Osteocyte (in vitro differentiated cells): ENCODE data around the gene ZNF445. TPM values are rescaled to one million over a fixed set of nuclear protein-coding genes. Genes with fewer than 3 reads are reported as not detected.
"Not testable (repeated sequence)": the region's sequence is repeated elsewhere in the genome, so short reads cannot be mapped to it uniquely, and the experiment has no call there.

Source experiments
- DNase-seq: peaks from one replicate; pipeline ENCODE4 v3.0.0; 2021; ENCODE audit warnings: mixed read lengths; ENCODE audit not compliant: unreplicated experiment; ENCODE audit errors: extremely low spot score
- H3K27ac Mint-ChIP-seq: one replicate; pipeline ENCODE4 v1.8.0; 2021; ENCODE audit warnings: mild to moderate bottlenecking, mixed read lengths; ENCODE audit not compliant: unreplicated experiment
- H3K27me3 Mint-ChIP-seq: one replicate; pipeline ENCODE4 v1.8.0; 2021; ENCODE audit warnings: mixed read lengths; ENCODE audit not compliant: unreplicated experiment
- H3K36me3 Mint-ChIP-seq: one replicate; pipeline ENCODE4 v1.8.0; 2021; ENCODE audit warnings: mixed read lengths; ENCODE audit not compliant: unreplicated experiment
- H3K4me1 Mint-ChIP-seq: one replicate; pipeline ENCODE4 v1.8.0; 2021; ENCODE audit warnings: mixed read lengths; ENCODE audit not compliant: unreplicated experiment
- H3K4me3 Mint-ChIP-seq: one replicate; pipeline ENCODE4 v1.8.0; 2021; ENCODE audit warnings: mild to moderate bottlenecking, moderate library complexity, mixed read lengths; ENCODE audit not compliant: unreplicated experiment
- H3K9me3 Mint-ChIP-seq: one replicate; pipeline ENCODE4 v1.8.0; 2021; ENCODE audit warnings: mixed read lengths; ENCODE audit not compliant: unreplicated experiment
- total RNA-seq: library from RNA; stranded (reverse); gene quantifications from 2 replicates; pipeline ENCODE4 v1.2.1, GENCODE V29; 2021
- TF ChIP-seq, protein P1 (sequence below): fragments of 200-600 bp; sonication (generic); IDR thresholded peaks from 2 replicates; pipeline ENCODE4 v1.5.0; 2021; ENCODE audit warnings: antibody characterized with exemption, mild to moderate bottlenecking, moderate library complexity

ZNF445 gene
- total RNA-seq, 1 donor from 2014 or later, result 26.1 TPM

DNA sequence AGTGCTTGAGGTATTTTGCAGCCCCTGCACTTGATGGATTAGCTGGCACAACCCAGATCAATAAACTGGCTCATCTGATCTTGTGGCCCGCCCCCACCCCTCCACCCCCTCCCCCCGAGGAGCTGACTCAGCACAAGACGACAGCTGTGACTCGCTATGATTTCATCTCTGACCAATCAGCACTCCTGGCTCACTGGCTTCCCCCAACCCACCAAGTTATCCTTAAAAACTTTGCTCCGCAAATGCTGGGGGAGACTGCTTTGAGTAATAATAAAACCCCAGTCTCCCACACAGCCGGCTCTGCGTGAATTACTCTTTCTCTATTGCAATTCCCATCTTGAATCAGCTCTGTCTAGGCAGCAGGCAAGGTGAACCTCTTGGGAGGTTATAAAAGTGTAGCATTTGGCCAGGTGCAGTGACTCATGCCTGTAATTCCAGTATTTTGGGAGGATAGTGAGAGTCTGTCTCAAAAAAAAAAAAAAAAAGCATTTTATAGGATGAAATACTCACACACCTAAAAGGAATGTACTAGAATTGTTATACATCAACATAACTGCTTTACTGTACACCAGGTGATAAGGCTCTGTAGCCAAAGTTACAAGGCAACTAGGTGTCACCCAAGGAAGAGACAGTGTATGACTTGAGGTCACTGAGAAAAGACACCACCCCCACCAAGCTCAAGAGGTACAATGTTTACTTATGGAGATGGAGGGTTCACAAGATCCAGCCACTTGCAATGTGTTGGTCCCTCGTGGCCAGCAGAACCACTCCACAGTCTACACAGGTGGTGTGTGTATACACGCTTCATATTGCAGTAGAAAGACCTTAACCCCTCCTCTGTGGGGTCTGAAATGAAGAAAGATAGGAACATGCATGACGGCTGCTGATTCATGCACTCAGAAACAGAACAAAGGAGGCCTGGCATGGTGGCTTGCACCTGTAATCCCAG lies 8.6 kb downstream of the ZNF445 start:
- Mint-ChIP-seq H3K4me3 (no peak overlapping the region), H3K27ac (no peak overlapping the region), H3K27me3 (no peaks in the 10 kb centered on the region), H3K36me3 (peaks cover 22% of the 10 kb centered on the region), H3K4me1 (peaks cover 20% of the 10 kb centered on the region), H3K9me3 (no peaks in the 10 kb centered on the region)
- TF ChIP-seq, protein P1, sequence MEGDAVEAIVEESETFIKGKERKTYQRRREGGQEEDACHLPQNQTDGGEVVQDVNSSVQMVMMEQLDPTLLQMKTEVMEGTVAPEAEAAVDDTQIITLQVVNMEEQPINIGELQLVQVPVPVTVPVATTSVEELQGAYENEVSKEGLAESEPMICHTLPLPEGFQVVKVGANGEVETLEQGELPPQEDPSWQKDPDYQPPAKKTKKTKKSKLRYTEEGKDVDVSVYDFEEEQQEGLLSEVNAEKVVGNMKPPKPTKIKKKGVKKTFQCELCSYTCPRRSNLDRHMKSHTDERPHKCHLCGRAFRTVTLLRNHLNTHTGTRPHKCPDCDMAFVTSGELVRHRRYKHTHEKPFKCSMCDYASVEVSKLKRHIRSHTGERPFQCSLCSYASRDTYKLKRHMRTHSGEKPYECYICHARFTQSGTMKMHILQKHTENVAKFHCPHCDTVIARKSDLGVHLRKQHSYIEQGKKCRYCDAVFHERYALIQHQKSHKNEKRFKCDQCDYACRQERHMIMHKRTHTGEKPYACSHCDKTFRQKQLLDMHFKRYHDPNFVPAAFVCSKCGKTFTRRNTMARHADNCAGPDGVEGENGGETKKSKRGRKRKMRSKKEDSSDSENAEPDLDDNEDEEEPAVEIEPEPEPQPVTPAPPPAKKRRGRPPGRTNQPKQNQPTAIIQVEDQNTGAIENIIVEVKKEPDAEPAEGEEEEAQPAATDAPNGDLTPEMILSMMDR, result no peak
- peak; percentile 34 for DNase-seq

DNA sequence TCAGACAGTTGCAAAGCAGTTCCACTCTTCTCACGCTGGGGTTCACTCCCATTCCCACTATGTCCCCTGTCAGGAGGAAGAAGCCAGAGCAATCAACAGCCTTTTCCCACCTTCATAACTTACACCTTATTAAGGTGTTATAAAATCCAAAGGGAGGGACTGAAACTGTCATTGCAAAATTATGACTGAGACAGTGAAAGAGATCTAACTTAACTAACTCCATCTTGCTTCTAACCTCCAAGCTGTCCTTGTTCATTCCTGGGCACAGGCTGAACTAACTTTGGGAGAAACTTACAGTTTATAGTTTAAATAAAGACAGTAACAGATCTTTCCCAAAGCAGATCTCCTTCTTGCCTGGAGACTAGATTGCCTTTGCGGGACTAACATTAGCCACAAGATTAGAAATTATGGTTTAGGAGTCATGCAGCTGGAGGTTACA lies 9.4 kb downstream of the ZNF445 start:
- H3K4me1 Mint-ChIP-seq, result peaks cover 15% of the 10 kb centered on the region
- peaks cover 26% of the 10 kb centered on the region for H3K36me3 Mint-ChIP-seq
- not testable (repeated sequence) for H3K9me3 Mint-ChIP-seq, H3K27me3 Mint-ChIP-seq, H3K4me3 Mint-ChIP-seq
- peak overlapping the region; percentile 10 for H3K27ac Mint-ChIP-seq
- peak; percentile 17 for DNase-seq

DNA sequence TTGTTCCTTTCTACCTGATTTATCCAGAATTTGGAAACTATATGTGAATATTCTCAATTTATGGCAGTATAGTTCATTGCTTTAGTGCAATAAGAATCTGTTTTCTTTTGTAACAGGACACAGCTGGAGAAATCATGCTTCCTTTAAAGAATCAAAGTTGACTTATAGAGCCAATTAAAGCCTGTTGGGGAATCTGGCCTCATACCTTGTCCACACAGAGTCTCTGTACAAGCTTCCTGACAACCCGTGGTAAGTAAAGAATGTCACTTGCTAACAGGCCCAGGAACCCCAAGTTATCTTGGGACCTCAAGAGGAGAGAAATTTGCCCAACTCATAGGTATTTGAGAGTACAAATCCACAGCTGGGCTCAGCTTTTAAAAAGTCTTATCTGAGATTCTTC lies 10.2 kb downstream of the ZNF445 start:
- peak; percentile 0 for DNase-seq
- TF ChIP-seq, protein P1, result no peak
- H3K4me3 Mint-ChIP-seq, result no peak overlapping the region
- H3K27me3 Mint-ChIP-seq, result no peaks in the 10 kb centered on the region
- no peaks in the 10 kb centered on the region for H3K9me3 Mint-ChIP-seq
- peaks cover 12% of the 10 kb centered on the region for H3K4me1 Mint-ChIP-seq
- H3K36me3 Mint-ChIP-seq, result peaks cover 30% of the 10 kb centered on the region
- H3K27ac Mint-ChIP-seq, result no peak overlapping the region

DNA sequence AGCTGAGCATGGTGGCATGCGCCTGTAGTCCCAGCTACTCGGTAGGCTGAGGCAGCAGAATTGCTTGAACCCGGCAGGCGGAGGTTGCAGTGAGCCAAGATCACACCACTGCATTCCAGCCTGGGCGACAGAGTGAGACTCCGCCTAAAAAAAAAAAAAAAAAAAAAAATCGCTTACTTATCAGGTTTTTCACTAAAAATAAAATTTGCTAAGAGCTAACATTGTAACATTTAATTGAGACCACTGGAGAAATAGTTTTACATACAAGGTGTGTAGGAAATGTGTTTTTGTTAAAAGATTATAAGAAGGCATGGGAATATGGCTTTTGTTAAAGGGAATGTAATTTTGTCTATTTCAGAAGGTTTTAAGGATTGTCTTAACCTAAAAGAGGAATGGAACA lies 12.6 kb downstream of the ZNF445 start:
- H3K27ac Mint-ChIP-seq, H3K4me1 Mint-ChIP-seq, DNase-seq, H3K4me3 Mint-ChIP-seq, H3K27me3 Mint-ChIP-seq: not testable (repeated sequence)
- H3K9me3 Mint-ChIP-seq, result peaks cover 20% of the 10 kb centered on the region
- peaks cover 46% of the 10 kb centered on the region for H3K36me3 Mint-ChIP-seq

DNA sequence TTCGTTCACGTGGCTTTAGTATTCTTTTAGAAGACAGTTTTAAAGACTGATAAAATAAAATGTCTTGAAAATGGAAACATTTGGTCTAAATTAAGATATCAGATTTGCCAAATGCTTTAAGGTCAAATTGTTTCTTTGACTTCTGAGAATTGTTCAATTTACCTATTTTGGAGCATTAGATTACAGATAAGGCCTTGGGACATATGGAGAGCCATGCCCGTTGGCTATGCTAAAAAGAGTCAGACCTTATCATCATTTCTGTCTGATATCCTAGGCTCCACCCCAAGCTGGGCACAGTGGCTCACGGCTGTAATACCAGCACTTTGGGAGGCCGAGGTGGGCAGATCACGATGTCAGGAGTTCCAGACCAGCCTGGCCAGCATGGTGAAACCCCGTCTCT lies 13.0 kb downstream of the ZNF445 start:
- no peak overlapping the region for H3K27ac Mint-ChIP-seq
- TF ChIP-seq, protein P1, result no peak
- H3K4me1 Mint-ChIP-seq, result peaks cover 7% of the 10 kb centered on the region
- no peaks in the 10 kb centered on the region for H3K27me3 Mint-ChIP-seq
- peaks cover 20% of the 10 kb centered on the region for H3K9me3 Mint-ChIP-seq
- no peak overlapping the region for H3K4me3 Mint-ChIP-seq
- DNase-seq, result peak; percentile 15
- peaks cover 47% of the 10 kb centered on the region for H3K36me3 Mint-ChIP-seq

DNA sequence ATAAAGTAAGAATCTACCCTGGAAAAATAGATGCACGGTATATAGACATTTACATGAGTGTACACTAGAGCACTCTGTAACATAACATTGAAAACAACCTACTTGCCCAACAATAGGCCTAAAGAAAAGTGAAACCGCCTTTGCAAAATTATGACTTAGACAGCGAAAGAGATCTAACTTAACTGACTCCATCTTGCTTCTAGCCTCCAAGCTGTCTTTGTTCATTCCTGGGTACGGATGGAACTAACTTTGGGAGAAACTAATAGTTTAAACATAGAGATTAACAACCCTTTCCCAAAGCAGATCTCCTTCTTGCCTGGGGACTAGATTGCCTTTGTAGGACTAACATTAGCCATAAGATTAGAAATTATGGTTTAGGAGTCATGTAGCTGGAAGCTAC lies 17.4 kb downstream of the ZNF445 start:
- not testable (repeated sequence) for H3K4me1 Mint-ChIP-seq, H3K27me3 Mint-ChIP-seq, DNase-seq, H3K27ac Mint-ChIP-seq, H3K4me3 Mint-ChIP-seq
- peaks cover 61% of the 10 kb centered on the region for H3K36me3 Mint-ChIP-seq
- H3K9me3 Mint-ChIP-seq, result peaks cover 20% of the 10 kb centered on the region
